Stimulated activated CD8-positive, alpha-beta memory T cell treated with anti-CD3 and anti-CD28 coated beads, Interleukin-4, amount 100 ng/mL, for 48 hours (primary cell): ENCODE results near the gene FBXW4.
A peak's percentile ranks its signal among the peaks of the same experiment; 100 is the strongest.
"Not testable (repeated sequence)": the region's sequence is repeated elsewhere in the genome, so short reads cannot be mapped to it uniquely, and the experiment has no call there.

ENCODE experiments used
- DNase-seq: peaks from one replicate; pipeline ENCODE4 v3.0.0-alpha.2; 2020

FBXW4 gene

GRCh38 chr10:101614663-101615524 is 80.1 kb downstream of the FBXW4 start:
- DNase-seq: no peak

- no peak for DNase-seq
Observed at GRCh38 chr10:101613646-101614045, 81.3 kb downstream of the FBXW4 start.

- DNase-seq: no peak
Observed at GRCh38 chr10:101612872-101613271, 82.1 kb downstream of the FBXW4 start.

GRCh38 chr10:101612086-101612485 is 82.9 kb downstream of the FBXW4 start:
- DNase-seq: no peak

GRCh38 chr10:101611096-101611905 is 83.7 kb downstream of the FBXW4 start:
- peak; percentile 42 for DNase-seq

GRCh38 chr10:101609481-101609880 is 85.5 kb downstream of the FBXW4 start:
- no peak for DNase-seq

- no peak for DNase-seq
Observed at GRCh38 chr10:101607124-101607523, 87.8 kb downstream of the FBXW4 start.

GRCh38 chr10:101602761-101603398 is 92.1 kb downstream of the FBXW4 start:
- peak; percentile 88 for DNase-seq

- no peak for DNase-seq
Observed at GRCh38 chr10:101601541-101601940, 93.4 kb downstream of the FBXW4 start.

- no peak for DNase-seq
Observed at GRCh38 chr10:101597091-101597900, 97.7 kb downstream of the FBXW4 start.

- DNase-seq: no peak
Observed at GRCh38 chr10:101595591-101596433, 99.2 kb downstream of the FBXW4 start.

GRCh38 chr10:101593331-101593730 is 101.6 kb downstream of the FBXW4 start:
- not testable (repeated sequence) for DNase-seq

- DNase-seq: no peak
Observed at GRCh38 chr10:101588879-101589278, 106.1 kb downstream of the FBXW4 start.

- peak; percentile 97 for DNase-seq
Observed at GRCh38 chr10:101587725-101588653, 107.0 kb downstream of the FBXW4 start, which contains the start of the genes DPCD and POLL. Gene DPCD (plus strand): TSS chr10:101588321. CDS start chr10:101588337, 16 bp downstream. Gene POLL (minus strand): TSS chr10:101588257. CDS start chr10:101587360, 897 bp downstream.

GRCh38 chr10:101585841-101586240 is 109.1 kb downstream of the FBXW4 start:
- DNase-seq: no peak

GRCh38 chr10:101580486-101581399 is 114.2 kb downstream of the FBXW4 start:
- no peak for DNase-seq

GRCh38 chr10:101579516-101579870 is 115.5 kb downstream of the FBXW4 start:
- no peak for DNase-seq

GRCh38 chr10:101578803-101579515 is 116.0 kb downstream of the FBXW4 start:
- DNase-seq: no peak
